Stomach (tissue), 9 donors: ENCODE data around the gene C10orf90. TPM values are rescaled to one million over a fixed set of nuclear protein-coding genes. Genes with fewer than 3 reads are reported as not detected.

Source experiments
- DNase-seq, 2 donors: peaks; one replicate each; pipeline versions ENCODE4 v3.0.0 to v3.0.0-alpha.2; 2013 to 2019
- H3K27ac ChIP-seq, 5 donors: fragments of 200-600 bp in 4 of 5; sonication (generic) in 4 of 5; one replicate each; pipeline ENCODE4 v1.5.1; 2013 to 2019; ENCODE audit warnings: mild to moderate bottlenecking in 1 of 5, moderate library complexity in 1 of 5
- H3K27me3 ChIP-seq, 3 donors: fragments of 200-600 bp; sonication (generic); one replicate each; pipeline ENCODE4 v1.5.1; 2017 to 2019; ENCODE audit warnings: mixed run types in 1 of 3
- H3K36me3 ChIP-seq, 4 donors: fragments of 200-600 bp; sonication (generic); 1 replicate in 3 of 4; 2 replicates in 1 of 4; pipeline ENCODE4 v1.5.1; 2016 to 2019
- H3K4me1 ChIP-seq, 4 donors: fragments of 200-600 bp; sonication (generic); one replicate each; pipeline ENCODE4 v1.5.1; 2016 to 2019
- H3K4me3 ChIP-seq, 4 donors: fragments of 200-600 bp; sonication (generic) in 3 of 4; one replicate each; pipeline ENCODE4 v1.5.1; 2016 to 2019; ENCODE audit warnings: mild to moderate bottlenecking in 1 of 4
- H3K9me3 ChIP-seq, 4 donors: fragments of 200-600 bp; sonication (generic); one replicate each; pipeline ENCODE4 v1.5.1; 2016 to 2019
- EP300 ChIP-seq: sonication (generic); formaldehyde crosslinking; IDR thresholded peaks from one replicate; pipeline ENCODE4 v1.6.1; 2017; ENCODE audit warnings: antibody characterized with exemption
- POLR2A ChIP-seq, 4 donors: fragments of 450-650 bp; IDR thresholded peaks; one replicate each; pipeline ENCODE4 v1.6.1; 2016; ENCODE audit warnings: antibody characterized with exemption in 4 of 4, control low read depth in 2 of 4, mild to moderate bottlenecking in 1 of 4, moderate library complexity in 1 of 4
- POLR2AphosphoS5 ChIP-seq, 3 donors: sonication (generic); formaldehyde crosslinking; IDR thresholded peaks; one replicate each; pipeline ENCODE4 v1.6.1; 2016; ENCODE audit warnings: antibody characterized with exemption in 3 of 3
- WGBS, 5 donors: extraction: QIAGEN DNeasy Blood & Tissue Kit in 3 of 5; methylation state at CpG; one replicate each; pipeline versions ENCODE4 v1.1.5 to v1.1.7; 2013 to 2018; 5-methylcytosine and 5-hydroxymethylcytosine counted together
- intact Hi-C: fragments of 100-400 bp; cut with DNase I; formaldehyde crosslinking; loops from one replicate; pipeline ENCODE4 v1.15.1; 2023; ENCODE audit warnings: low total_unique reads
- polyA plus RNA-seq, 3 donors: library from polyadenylated mRNA; stranded (reverse); fragments of 200-250 nt; gene quantifications; one replicate each; pipeline ENCODE4 v1.2.3, GENCODE V29; 2013
- total RNA-seq, 5 donors: library from RNA; depleted of rRNA; stranded (reverse); fragments of >200 nt; gene quantifications; one replicate each; pipeline versions ENCODE4 v1.1.0 to v1.2.3, GENCODE V29; 2014 to 2016
- TF ChIP-seq, protein P1 (sequence below), 7 experiments: fragments of 450-650 bp in 4 of 7; fragments of 200-600 bp in 3 of 7; sonication (generic) in 3 of 7; IDR thresholded peaks; one replicate each; pipeline ENCODE4 v1.5.1; 2016 to 2019; ENCODE audit warnings: antibody characterized with exemption in 7 of 7, control low read depth in 2 of 7, mild to moderate bottlenecking in 1 of 7
- donor health status: healthy with polysubstance abuse.
- donor health status: Bipolar disorder and iron deficiency.
- donor health status: healthy.

C10orf90 gene
- total and polyA plus RNA-seq, 8 donors, result not detected

DNA sequence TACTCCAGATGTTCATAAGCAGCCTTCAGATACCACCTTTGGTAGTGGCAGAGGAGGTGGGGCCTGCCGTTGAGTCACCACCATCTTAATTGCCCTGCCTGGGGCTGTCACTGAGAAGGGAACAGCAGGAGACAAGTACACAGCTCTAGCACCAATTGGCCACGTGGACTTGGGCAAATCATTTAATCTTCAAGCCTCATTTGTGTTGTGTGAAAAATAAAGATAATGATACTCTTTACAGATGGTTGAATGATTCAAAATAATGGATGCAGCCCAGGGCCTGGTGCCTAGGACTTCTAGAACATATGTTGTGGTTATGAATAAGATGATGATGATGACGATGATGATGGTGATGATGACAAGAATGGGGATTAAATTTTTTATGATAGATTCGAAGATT, 170.3 kb downstream of the C10orf90 start:
- TF ChIP-seq POLR2AphosphoS5 (IDR thresholded peaks at IDR 0.05), result no peak
- TF ChIP-seq, protein P1, sequence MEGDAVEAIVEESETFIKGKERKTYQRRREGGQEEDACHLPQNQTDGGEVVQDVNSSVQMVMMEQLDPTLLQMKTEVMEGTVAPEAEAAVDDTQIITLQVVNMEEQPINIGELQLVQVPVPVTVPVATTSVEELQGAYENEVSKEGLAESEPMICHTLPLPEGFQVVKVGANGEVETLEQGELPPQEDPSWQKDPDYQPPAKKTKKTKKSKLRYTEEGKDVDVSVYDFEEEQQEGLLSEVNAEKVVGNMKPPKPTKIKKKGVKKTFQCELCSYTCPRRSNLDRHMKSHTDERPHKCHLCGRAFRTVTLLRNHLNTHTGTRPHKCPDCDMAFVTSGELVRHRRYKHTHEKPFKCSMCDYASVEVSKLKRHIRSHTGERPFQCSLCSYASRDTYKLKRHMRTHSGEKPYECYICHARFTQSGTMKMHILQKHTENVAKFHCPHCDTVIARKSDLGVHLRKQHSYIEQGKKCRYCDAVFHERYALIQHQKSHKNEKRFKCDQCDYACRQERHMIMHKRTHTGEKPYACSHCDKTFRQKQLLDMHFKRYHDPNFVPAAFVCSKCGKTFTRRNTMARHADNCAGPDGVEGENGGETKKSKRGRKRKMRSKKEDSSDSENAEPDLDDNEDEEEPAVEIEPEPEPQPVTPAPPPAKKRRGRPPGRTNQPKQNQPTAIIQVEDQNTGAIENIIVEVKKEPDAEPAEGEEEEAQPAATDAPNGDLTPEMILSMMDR (IDR thresholded peaks at IDR 0.05), result no peak
- no peak for TF ChIP-seq POLR2A (IDR thresholded peaks at IDR 0.05)
- no peak for TF ChIP-seq EP300
- Histone ChIP-seq H3K4me3 (no peak overlapping the region), H3K4me1 (no peaks in the 10 kb centered on the region), H3K27ac (no peak overlapping the region), H3K27me3 (no peaks in the 10 kb centered on the region), H3K9me3 (no peaks in the 10 kb centered on the region), H3K36me3 (no peaks in the 10 kb centered on the region)
- intact Hi-C loops, result loop anchor here (10.0 kb wide), 1 partner anchor 515 kb away; no protein-coding TSS in a partner anchor
- 75 to 78% (median 76%) methylated on average over 4 of the region's 4 CpGs for WGBS, 5 donors
- no peak for DNase-seq

DNA sequence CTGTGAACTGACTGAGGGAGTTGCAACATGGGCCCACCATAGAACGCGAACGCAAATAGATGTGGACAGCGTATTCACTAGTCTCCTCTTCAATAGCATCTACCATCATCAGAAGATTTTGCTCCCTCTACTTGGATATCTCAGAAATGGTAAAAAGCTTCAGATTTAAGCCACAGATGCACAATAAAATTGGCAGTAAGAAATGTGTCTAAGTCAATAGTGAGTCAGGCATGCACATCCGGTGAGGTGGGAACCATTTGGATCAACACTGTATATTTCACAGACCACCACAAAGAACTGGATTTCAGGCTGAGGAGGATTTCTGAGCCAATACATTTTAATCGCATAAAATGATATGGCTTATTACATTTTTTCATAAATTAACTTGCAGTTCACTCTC, 170.7 kb downstream of the C10orf90 start:
- intact Hi-C loops, result loop anchor here (10.0 kb wide), 1 partner anchor 515 kb away; no protein-coding TSS in a partner anchor
- no peak for TF ChIP-seq EP300
- no peak for TF ChIP-seq POLR2A (IDR thresholded peaks at IDR 0.05)
- TF ChIP-seq, protein P1 (IDR thresholded peaks at IDR 0.05), result no peak
- TF ChIP-seq POLR2AphosphoS5 (IDR thresholded peaks at IDR 0.05), result no peak
- WGBS, 5 donors, result 95 to 99% (median 98%) methylated on average over 6 of the region's 6 CpGs
- Histone ChIP-seq H3K36me3 (no peaks in the 10 kb centered on the region), H3K27me3 (no peaks in the 10 kb centered on the region), H3K4me1 (no peaks in the 10 kb centered on the region), H3K9me3 (no peaks in the 10 kb centered on the region), H3K27ac (no peak overlapping the region), H3K4me3 (no peak overlapping the region)
- DNase-seq, result no peak

DNA sequence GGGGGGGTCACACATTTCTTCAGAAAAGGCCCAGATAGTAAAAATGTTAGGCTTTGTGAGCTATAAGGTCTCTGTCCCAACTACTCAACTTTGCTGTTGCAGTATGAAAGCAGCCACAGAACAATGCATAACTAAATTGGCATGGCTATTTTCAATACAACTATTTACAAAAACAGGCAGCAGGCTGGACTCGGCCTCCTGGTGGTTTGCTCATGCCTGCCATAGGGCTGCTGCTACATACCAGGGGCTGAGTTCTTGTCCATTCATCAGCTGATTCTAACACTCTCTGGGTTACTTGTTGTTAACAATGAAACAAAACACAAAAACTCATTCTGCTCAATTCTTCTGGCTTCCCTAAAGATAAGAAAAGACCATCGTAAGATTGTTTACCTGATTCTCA, 172.8 kb downstream of the C10orf90 start:
- Histone ChIP-seq H3K4me1 (no peaks in the 10 kb centered on the region), H3K4me3 (no peak overlapping the region), H3K9me3 (no peaks in the 10 kb centered on the region), H3K27me3 (no peaks in the 10 kb centered on the region), H3K36me3 (no peaks in the 10 kb centered on the region), H3K27ac (no peak overlapping the region)
- no peak for DNase-seq
- no peak for TF ChIP-seq POLR2A (IDR thresholded peaks at IDR 0.05)
- TF ChIP-seq EP300, result no peak
- TF ChIP-seq, protein P1 (IDR thresholded peaks at IDR 0.05), result no peak
- no peak for TF ChIP-seq POLR2AphosphoS5 (IDR thresholded peaks at IDR 0.05)
- 69 to 86% (median 82%) methylated on average over 2 of the region's 2 CpGs for WGBS, 5 donors
- intact Hi-C loops, result no loop called here

DNA sequence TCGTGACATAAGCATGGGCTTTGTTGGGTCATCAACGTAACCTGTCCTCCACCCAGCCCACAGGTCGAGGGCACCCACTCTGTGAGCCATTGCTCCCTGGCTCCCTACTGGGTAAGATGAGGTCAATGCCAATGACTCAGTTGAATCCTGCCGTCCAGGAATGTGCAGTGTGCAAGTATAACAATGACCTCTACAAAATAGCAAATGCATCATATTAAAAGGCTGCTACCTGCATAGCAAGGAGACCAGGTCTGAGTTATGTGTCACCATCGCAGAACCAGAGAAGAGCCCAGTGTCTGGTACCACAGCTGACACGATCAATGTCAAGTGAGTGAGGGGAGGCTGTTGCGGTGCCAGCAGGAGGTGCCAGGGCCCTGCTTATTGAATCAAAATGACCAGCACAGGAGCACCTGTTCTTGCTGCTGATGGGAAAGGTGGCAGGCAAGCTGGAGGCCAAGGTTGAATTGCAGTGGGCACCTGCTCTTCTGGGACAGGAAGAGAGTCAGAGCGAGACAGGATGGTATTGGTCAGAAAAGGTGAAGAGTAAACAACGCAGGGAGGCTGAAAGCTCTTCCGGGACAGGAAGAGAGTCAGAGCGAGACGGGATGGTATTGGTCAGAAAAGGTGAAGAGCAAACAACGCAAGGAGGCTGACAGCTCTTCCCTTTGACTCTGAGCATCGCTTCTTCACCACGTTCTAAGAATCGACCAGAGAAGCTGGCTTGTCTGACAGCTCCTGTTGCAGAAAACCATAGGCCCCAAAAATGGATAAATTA, 173.5 kb downstream of the C10orf90 start:
- WGBS, 5 donors, result 82 to 90% (median 86%) methylated on average over 16 of the region's 16 CpGs
- TF ChIP-seq POLR2A (IDR thresholded peaks at IDR 0.05) (no peak), POLR2AphosphoS5 (IDR thresholded peaks at IDR 0.05) (no peak), EP300 (no peak)
- TF ChIP-seq, protein P1 (IDR thresholded peaks at IDR 0.05), result no peak
- Histone ChIP-seq H3K36me3 (no peaks in the 10 kb centered on the region), H3K9me3 (no peaks in the 10 kb centered on the region), H3K4me3 (no peak overlapping the region), H3K27ac (no peak overlapping the region), H3K27me3 (no peaks in the 10 kb centered on the region), H3K4me1 (no peaks in the 10 kb centered on the region)
- DNase-seq, result no peak
- intact Hi-C loops, result no loop called here
